Memory B cell (primary cell): ENCODE results near the gene PLXNB1.

Experiments
- ATAC-seq: fragments of 150-1000 bp; cut with Tn5 transposase; 2 replicates; pipeline ENCODE4 v1.10.0; 2021; ENCODE audit warnings: low read depth, mild to moderate bottlenecking, moderate library complexity
- DNase-seq, 2 donors: peaks; one replicate each; pipeline ENCODE4 v3.0.0; 2022; ENCODE audit warnings: low spot score in 2 of 2
- H3K27ac Mint-ChIP-seq: one replicate; pipeline ENCODE4 v1.8.0; 2022; ENCODE audit warnings: mild to moderate bottlenecking, moderate library complexity, mixed read lengths
- H3K27me3 Mint-ChIP-seq: one replicate; pipeline ENCODE4 v1.8.0; 2022; ENCODE audit warnings: mixed read lengths
- H3K36me3 Mint-ChIP-seq: one replicate; pipeline ENCODE4 v1.8.0; 2022; ENCODE audit warnings: mild to moderate bottlenecking, mixed read lengths
- H3K4me1 Mint-ChIP-seq: one replicate; pipeline ENCODE4 v1.8.0; 2022; ENCODE audit warnings: mixed read lengths
- H3K4me3 Mint-ChIP-seq: one replicate; pipeline ENCODE4 v1.8.0; 2022; ENCODE audit warnings: mild to moderate bottlenecking, moderate library complexity, mixed read lengths
- H3K9me3 Mint-ChIP-seq: one replicate; pipeline ENCODE4 v1.8.0; 2022; ENCODE audit warnings: mixed read lengths

PLXNB1 gene

GRCh38 chr3:48423883-48424695 is 5.8 kb downstream of the PLXNB1 start:
- Mint-ChIP-seq H3K4me3 (no peak overlapping the region), H3K4me1 (peaks cover 3% of the 10 kb centered on the region), H3K36me3 (no peaks in the 10 kb centered on the region), H3K27me3 (peaks cover 13% of the 10 kb centered on the region), H3K27ac (no peak overlapping the region), H3K9me3 (no peaks in the 10 kb centered on the region)
- DNase-seq: no peak
- no peak for ATAC-seq

- no peak overlapping the region for H3K4me3 Mint-ChIP-seq
- no peak for ATAC-seq
- no peaks in the 10 kb centered on the region for H3K36me3 Mint-ChIP-seq
- H3K27me3 Mint-ChIP-seq: peaks cover 13% of the 10 kb centered on the region
- no peaks in the 10 kb centered on the region for H3K9me3 Mint-ChIP-seq
- no peak overlapping the region for H3K27ac Mint-ChIP-seq
- no peak for DNase-seq
- peaks cover 3% of the 10 kb centered on the region for H3K4me1 Mint-ChIP-seq
Observed at GRCh38 chr3:48423241-48423882, 6.5 kb downstream of the PLXNB1 start.

- peaks cover 12% of the 10 kb centered on the region for H3K27me3 Mint-ChIP-seq
- DNase-seq (no peak), ATAC-seq (no peak)
- no peaks in the 10 kb centered on the region for H3K36me3 Mint-ChIP-seq
- H3K9me3 Mint-ChIP-seq: no peaks in the 10 kb centered on the region
- no peak overlapping the region for H3K4me3 Mint-ChIP-seq
- peaks cover 3% of the 10 kb centered on the region for H3K4me1 Mint-ChIP-seq
- no peak overlapping the region for H3K27ac Mint-ChIP-seq
Observed at GRCh38 chr3:48422681-48423080, 7.2 kb downstream of the PLXNB1 start.

- Mint-ChIP-seq H3K27me3 (peaks cover 9% of the 10 kb centered on the region), H3K9me3 (no peaks in the 10 kb centered on the region), H3K4me3 (no peak overlapping the region), H3K4me1 (peaks cover 3% of the 10 kb centered on the region), H3K27ac (no peak overlapping the region), H3K36me3 (no peaks in the 10 kb centered on the region)
- DNase-seq: no peak
- peak; percentile 22 for ATAC-seq
Observed at GRCh38 chr3:48422272-48422671, 7.6 kb downstream of the PLXNB1 start.

- Mint-ChIP-seq H3K4me1 (peaks cover 3% of the 10 kb centered on the region), H3K36me3 (no peaks in the 10 kb centered on the region), H3K9me3 (no peaks in the 10 kb centered on the region), H3K4me3 (no peak overlapping the region), H3K27ac (no peak overlapping the region), H3K27me3 (peaks cover 6% of the 10 kb centered on the region)
- no peak for DNase-seq
- no peak for ATAC-seq
Observed at GRCh38 chr3:48420561-48420960, 9.3 kb downstream of the PLXNB1 start.

- ATAC-seq: no peak
- Mint-ChIP-seq H3K27me3 (peaks cover 3% of the 10 kb centered on the region), H3K4me3 (no peak overlapping the region), H3K27ac (no peak overlapping the region), H3K9me3 (no peaks in the 10 kb centered on the region), H3K36me3 (no peaks in the 10 kb centered on the region), H3K4me1 (peaks cover 3% of the 10 kb centered on the region)
- DNase-seq: no peak
Observed at GRCh38 chr3:48419597-48419996, 10.3 kb downstream of the PLXNB1 start.

GRCh38 chr3:48419149-48419548 is 10.7 kb downstream of the PLXNB1 start:
- Mint-ChIP-seq H3K36me3 (no peaks in the 10 kb centered on the region), H3K27ac (no peak overlapping the region), H3K9me3 (no peaks in the 10 kb centered on the region), H3K4me3 (no peak overlapping the region), H3K4me1 (peaks cover 3% of the 10 kb centered on the region), H3K27me3 (peaks cover 4% of the 10 kb centered on the region)
- DNase-seq: no peak
- no peak for ATAC-seq

GRCh38 chr3:48418651-48419050 is 11.2 kb downstream of the PLXNB1 start:
- no peak for ATAC-seq
- no peak overlapping the region for H3K4me3 Mint-ChIP-seq
- no peaks in the 10 kb centered on the region for H3K36me3 Mint-ChIP-seq
- H3K27ac Mint-ChIP-seq: no peak overlapping the region
- peaks cover 3% of the 10 kb centered on the region for H3K4me1 Mint-ChIP-seq
- H3K9me3 Mint-ChIP-seq: no peaks in the 10 kb centered on the region
- H3K27me3 Mint-ChIP-seq: peaks cover 5% of the 10 kb centered on the region
- no peak for DNase-seq

- ATAC-seq: no peak
- peaks cover 3% of the 10 kb centered on the region for H3K4me1 Mint-ChIP-seq
- no peak overlapping the region for H3K4me3 Mint-ChIP-seq
- no peak overlapping the region for H3K27ac Mint-ChIP-seq
- H3K9me3 Mint-ChIP-seq: no peaks in the 10 kb centered on the region
- peaks cover 4% of the 10 kb centered on the region for H3K27me3 Mint-ChIP-seq
- no peaks in the 10 kb centered on the region for H3K36me3 Mint-ChIP-seq
- DNase-seq: no peak
Observed at GRCh38 chr3:48418140-48418539, 11.7 kb downstream of the PLXNB1 start.

- no peaks in the 10 kb centered on the region for H3K9me3 Mint-ChIP-seq
- ATAC-seq: no peak
- H3K27ac Mint-ChIP-seq: no peak overlapping the region
- no peak for DNase-seq
- H3K4me1 Mint-ChIP-seq: no peaks in the 10 kb centered on the region
- no peaks in the 10 kb centered on the region for H3K36me3 Mint-ChIP-seq
- peaks cover 2% of the 10 kb centered on the region for H3K27me3 Mint-ChIP-seq
- no peak overlapping the region for H3K4me3 Mint-ChIP-seq
Observed at GRCh38 chr3:48417529-48418108, 12.3 kb downstream of the PLXNB1 start.

- Mint-ChIP-seq H3K36me3 (no peaks in the 10 kb centered on the region), H3K4me1 (no peaks in the 10 kb centered on the region), H3K27me3 (peaks cover 2% of the 10 kb centered on the region), H3K27ac (no peak overlapping the region), H3K9me3 (no peaks in the 10 kb centered on the region), H3K4me3 (no peak overlapping the region)
- no peak for ATAC-seq
- DNase-seq: no peak
Observed at GRCh38 chr3:48416546-48416945, 13.3 kb downstream of the PLXNB1 start.

GRCh38 chr3:48416091-48416505 is 13.8 kb downstream of the PLXNB1 start:
- H3K4me3 Mint-ChIP-seq: no peak overlapping the region
- no peaks in the 10 kb centered on the region for H3K4me1 Mint-ChIP-seq
- H3K27me3 Mint-ChIP-seq: peaks cover 2% of the 10 kb centered on the region
- DNase-seq: no peak
- H3K27ac Mint-ChIP-seq: no peak overlapping the region
- no peaks in the 10 kb centered on the region for H3K9me3 Mint-ChIP-seq
- no peaks in the 10 kb centered on the region for H3K36me3 Mint-ChIP-seq
- no peak for ATAC-seq

- H3K9me3 Mint-ChIP-seq: no peaks in the 10 kb centered on the region
- H3K36me3 Mint-ChIP-seq: no peaks in the 10 kb centered on the region
- no peak overlapping the region for H3K4me3 Mint-ChIP-seq
- peaks cover 2% of the 10 kb centered on the region for H3K27me3 Mint-ChIP-seq
- H3K4me1 Mint-ChIP-seq: no peaks in the 10 kb centered on the region
- ATAC-seq: no peak
- H3K27ac Mint-ChIP-seq: no peak overlapping the region
- no peak for DNase-seq
Observed at GRCh38 chr3:48415251-48415953, 14.5 kb downstream of the PLXNB1 start.
